Measurements from ENCODE around the gene IPPK.

DNA sequence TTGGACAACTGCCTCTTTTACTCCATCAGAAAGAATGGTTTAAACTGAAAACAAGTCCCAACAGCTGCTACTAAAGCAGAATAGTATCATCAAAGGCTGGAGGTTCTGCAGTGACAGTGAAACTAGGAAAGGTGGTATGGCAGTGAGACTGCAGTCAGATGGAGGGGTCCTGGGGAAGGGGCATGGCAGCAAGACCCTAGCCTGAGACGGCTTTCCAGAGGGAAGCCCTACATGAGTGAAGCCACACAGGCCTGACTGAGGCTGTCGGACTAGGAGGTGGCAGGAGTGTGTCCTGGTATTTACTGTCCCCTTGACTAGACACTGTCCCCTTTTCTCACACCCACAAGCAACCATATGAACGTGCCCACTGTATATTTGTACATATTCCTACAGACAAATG, 40.4 kb upstream of the IPPK start:
- TF ChIP-seq, protein P1, sequence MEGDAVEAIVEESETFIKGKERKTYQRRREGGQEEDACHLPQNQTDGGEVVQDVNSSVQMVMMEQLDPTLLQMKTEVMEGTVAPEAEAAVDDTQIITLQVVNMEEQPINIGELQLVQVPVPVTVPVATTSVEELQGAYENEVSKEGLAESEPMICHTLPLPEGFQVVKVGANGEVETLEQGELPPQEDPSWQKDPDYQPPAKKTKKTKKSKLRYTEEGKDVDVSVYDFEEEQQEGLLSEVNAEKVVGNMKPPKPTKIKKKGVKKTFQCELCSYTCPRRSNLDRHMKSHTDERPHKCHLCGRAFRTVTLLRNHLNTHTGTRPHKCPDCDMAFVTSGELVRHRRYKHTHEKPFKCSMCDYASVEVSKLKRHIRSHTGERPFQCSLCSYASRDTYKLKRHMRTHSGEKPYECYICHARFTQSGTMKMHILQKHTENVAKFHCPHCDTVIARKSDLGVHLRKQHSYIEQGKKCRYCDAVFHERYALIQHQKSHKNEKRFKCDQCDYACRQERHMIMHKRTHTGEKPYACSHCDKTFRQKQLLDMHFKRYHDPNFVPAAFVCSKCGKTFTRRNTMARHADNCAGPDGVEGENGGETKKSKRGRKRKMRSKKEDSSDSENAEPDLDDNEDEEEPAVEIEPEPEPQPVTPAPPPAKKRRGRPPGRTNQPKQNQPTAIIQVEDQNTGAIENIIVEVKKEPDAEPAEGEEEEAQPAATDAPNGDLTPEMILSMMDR (IDR thresholded peaks at IDR 0.05; ENCODE audit: low read length) = no peak
- TF ChIP-seq EZH2 (optimal IDR thresholded peaks at IDR 0.05; ENCODE audit: low read depth, low read length) (no peak), EZH2phosphoT487 (IDR thresholded peaks at IDR 0.05; ENCODE audit: low read length) (no peak)
